Heart left ventricle (tissue), 13 donors: ENCODE results near the gene ADGRV1.

Experiments used
- POLR2A ChIP-seq, 2 donors: fragments of 450-650 bp; IDR thresholded peaks; one replicate each; pipeline ENCODE4 v1.6.1; 2017; ENCODE audit warnings: antibody characterized with exemption in 2 of 2, mild to moderate bottlenecking in 2 of 2, moderate library complexity in 2 of 2
- TF ChIP-seq, protein P1 (sequence below), 12 donors: fragments of 200-600 bp; sonication (generic) in 4 of 12; IDR thresholded peaks; one replicate each; pipeline versions ENCODE4 v1.5.0 to v1.8.0; 2018 to 2022; ENCODE audit warnings: antibody characterized with exemption in 12 of 12, mild to moderate bottlenecking in 5 of 12
- donor health status: ischemic (EF 13 %, LVEDD 7.1; RV severe dilation, severe dysfunction).
- donor health status: DM: no; HTN: yes; CAD: no.
- donor health status: DM: no; HTN: no; CAD: no.
- donor health status: ischemic (EF 25% LVEDD 6.9; RV normal size, moderate dysfunction).
- donor health status: ischemic (EF 25% LVEDD 5.7; RV mildly dilated, moderate dysfunction).
- donor health status: ischemic (EF 35%, LVEDD 5.7; RV mildly dilated, moderate dysfunction).
- donor health status: nonischemic (EF 11% LVEDD 7.7; RV severe dilation, severe dysfunction).
- donor health status: DM: yes; HTN: yes; CAD: no.
- donor health status: PGD.
- donor health status: ischemic (EF 29% LVEDD 5.4; RV normal size, mild dysfunction).
- donor health status: nonischemic (EF 23%, LVEDD 6.1; RV moderate dilation, normal function).

GRCh38 chr5:90613918-90614504, 55.4 kb downstream of the ADGRV1 start:
- TF ChIP-seq, protein P1, sequence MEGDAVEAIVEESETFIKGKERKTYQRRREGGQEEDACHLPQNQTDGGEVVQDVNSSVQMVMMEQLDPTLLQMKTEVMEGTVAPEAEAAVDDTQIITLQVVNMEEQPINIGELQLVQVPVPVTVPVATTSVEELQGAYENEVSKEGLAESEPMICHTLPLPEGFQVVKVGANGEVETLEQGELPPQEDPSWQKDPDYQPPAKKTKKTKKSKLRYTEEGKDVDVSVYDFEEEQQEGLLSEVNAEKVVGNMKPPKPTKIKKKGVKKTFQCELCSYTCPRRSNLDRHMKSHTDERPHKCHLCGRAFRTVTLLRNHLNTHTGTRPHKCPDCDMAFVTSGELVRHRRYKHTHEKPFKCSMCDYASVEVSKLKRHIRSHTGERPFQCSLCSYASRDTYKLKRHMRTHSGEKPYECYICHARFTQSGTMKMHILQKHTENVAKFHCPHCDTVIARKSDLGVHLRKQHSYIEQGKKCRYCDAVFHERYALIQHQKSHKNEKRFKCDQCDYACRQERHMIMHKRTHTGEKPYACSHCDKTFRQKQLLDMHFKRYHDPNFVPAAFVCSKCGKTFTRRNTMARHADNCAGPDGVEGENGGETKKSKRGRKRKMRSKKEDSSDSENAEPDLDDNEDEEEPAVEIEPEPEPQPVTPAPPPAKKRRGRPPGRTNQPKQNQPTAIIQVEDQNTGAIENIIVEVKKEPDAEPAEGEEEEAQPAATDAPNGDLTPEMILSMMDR (IDR thresholded peaks at IDR 0.05), result no peak
- TF ChIP-seq POLR2A (IDR thresholded peaks at IDR 0.05), result no peak
